Activated CD8-positive, alpha-beta memory T cell treated with anti-CD3 and anti-CD28 coated beads, Interleukin-2, amount 50 U/mL, for 24 hours (primary cell): ENCODE data around the gene PRKCA.

ENCODE experiments used
- DNase-seq: peaks from one replicate; pipeline ENCODE4 v3.0.0-alpha.2; 2020; ENCODE audit errors: extremely low read depth

The PRKCA gene

DNA sequence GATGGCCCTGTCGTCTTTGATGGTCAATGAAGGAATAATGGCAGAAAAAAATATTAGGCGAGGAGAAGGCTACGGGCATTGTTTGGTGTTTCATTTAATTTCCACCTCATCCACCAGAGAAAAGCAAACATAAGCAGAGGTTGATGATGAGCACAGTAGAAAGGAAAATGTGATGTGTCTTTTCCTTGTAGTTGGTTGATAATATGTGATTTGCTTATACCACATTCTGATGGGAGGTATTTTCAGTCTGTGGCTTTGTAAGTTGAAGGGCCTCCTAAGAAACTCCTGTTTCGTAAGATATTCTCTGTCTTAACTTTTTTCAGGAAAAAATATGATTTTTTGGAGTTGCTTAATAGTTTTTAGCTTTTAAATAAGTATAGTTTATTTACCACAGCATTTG, 215.7 kb downstream of the PRKCA start:
- no peak for DNase-seq

DNA sequence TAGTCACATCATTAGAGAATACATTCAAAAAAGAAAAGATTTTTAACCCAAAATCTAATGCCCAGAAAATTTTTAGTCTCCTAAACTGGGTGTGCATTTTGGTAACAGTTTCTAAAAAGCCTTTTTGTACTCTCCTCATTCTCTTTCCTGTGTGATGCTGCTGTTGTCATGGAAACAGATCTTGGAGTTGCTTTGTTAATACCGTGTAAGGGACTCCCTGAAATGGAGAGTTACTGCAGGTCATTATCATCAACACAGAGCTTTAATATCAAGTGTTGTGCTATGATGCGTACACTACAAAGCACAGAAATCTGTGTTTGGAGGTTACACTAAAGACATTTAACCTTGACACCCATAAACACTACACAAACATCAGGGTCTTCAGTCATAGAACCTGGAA, 216.3 kb downstream of the PRKCA start:
- no peak for DNase-seq

DNA sequence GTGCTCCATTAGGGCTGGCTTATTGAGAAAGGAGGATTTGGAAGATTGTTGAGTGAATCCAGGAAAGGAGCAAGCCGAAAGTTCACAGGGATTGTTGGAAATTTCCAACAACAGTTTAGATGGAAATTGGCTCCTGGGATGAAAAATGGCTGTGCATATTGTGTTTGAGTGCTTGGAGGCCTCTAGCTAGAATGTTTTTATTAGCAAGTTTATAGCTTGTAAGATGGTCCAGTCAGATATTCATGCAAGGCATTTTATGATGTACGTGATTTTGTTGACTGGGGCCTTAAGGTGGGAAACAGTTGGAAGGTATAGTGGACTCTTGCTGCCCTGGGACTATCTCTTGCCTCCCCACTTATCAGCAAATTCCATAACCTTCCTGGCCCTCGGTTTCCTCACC, 216.7 kb downstream of the PRKCA start:
- DNase-seq, result no peak

DNA sequence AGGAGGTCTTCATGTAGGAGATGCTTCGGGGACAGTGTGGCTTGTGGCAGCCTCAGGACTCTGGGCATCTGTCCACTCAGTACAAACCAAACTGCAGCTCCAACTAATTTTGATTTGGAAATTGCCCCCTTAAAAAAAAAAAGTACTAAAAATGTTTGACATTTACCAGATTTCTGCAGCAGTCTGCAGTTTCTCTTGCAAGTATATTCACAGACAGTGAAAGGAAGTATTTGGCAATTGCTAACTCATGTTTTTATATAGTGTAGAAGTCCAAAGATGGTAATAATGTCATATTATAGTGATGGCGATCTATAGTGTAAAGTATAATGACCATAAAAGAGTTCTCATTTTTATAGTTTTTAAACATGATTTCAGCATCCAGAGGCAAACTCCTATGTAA, 218.6 kb downstream of the PRKCA start:
- no peak for DNase-seq

DNA sequence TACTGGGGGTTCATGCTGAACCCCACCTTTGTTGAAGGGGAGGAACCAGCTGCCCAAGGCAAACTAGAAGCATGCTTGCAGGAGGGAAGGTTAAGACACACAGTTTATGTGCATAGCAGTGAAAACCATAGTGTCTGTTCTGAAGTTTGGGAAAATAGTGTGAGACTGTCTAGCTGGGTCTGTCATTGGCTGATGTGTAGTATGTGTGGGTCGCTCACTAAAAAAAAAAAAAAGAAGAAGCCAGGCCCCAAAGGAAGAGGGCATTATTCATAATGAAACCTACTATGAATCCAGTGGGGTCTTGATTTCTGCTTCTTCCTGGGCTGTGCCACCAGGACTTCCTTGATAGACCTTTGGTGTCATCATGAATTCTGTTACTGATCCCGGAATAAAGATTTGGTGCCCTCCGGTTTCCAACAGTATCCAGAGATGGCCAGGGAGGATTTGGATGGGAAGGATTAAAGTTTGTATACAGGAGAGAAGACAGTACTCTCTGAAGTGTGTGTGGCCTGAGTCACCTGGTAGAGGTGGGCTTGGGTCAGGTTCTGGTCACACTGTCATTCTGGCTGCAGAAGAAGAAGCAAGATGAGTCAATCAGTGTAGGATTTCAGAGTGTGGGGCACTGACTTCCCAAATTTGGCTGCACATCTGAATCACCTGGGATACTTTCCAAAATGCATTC, 220.3 kb downstream of the PRKCA start:
- no peak for DNase-seq

DNA sequence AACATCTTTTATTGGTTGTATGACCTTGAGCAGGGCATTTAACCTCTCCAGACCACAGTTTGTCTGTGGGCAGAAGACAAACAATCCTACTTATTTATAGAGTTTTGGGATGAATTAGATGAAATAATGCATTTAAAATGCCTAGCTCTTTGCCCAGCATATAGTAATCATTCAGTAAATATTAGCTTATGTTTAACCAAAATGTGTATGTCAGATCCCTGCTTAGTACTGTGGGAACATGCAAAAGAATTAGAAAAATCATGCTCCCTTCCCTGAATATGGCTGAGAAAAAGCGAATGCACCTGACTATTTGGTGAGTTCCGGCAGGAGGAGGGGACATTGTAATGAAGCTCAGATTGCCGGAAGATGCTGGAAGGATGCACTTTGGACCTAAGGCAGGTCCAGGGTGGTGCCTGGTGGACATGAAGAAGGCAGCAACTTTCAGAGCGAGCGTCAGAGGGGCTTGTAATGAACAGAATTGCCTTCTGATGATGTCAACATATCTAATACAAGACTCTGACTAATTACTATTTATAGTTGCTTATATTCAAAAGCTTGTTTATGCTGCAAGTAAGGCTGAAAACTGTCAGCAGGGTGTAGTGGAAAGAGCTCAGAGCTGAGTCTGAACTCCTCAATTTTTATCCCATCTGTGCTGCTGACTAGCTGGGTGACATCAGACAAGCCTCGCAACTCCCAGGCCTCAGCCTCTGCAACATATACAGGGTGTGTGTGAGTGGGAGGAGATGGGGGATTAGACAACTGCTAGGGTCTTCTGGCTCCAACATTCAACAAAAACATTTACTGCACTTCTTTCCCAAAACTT, 221.2 kb downstream of the PRKCA start:
- no peak for DNase-seq

DNA sequence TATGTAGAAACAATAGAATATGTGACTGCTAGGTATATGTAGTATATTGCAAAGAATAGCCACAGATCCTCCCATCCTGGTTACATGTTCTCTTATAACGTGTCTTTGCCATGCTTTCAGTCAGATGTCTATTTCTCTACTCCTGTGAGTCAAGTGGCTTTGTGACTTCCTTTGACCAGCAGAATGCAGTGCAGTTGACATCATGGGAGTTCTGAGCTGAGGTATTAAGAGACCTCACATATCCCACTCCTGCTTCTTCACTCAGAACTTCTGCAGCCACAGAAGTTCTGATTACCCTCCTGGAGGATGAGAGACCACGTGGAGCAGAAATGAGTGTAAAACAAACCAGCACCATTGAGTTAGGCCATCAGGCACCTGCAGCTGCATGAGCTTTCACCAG, 222.5 kb downstream of the PRKCA start:
- DNase-seq, result no peak

DNA sequence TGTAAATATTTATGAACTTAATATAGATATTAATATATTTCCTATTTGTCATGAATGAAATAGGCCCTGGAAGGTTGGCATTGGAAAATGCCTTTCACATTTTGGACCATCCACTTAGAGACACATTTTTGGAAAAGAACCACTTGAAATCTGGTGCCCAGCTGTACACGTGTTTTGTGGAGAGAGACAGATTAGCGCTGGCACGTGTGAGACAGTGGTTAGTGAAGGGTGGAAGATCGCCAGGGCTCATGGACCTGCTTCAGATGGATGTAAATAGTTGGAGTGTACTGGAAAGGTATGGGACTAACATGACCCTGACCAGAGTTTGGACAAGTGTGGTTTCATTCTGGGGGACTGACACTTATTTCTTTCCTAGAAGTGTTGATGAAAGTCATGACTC, 222.9 kb downstream of the PRKCA start:
- no peak for DNase-seq

DNA sequence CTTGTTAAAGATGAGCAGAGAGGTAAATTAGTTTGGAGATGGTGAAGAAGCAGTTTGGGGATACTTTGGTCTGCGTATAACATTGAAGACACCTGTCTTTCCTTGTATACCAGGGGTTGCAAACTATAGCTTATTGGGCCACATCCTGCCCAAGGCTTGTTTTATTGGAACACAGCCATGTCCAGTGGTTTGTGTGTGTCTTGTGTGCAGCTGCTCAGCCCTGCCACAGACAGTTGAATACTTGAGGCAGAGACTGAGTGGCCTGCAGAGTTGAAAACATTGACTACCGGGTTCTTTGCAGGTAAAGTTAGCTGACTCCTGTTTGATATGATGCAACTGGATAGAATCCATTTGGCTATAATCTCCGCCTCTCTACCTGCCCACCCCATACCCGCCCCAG, 224.4 kb downstream of the PRKCA start:
- DNase-seq, result no peak

DNA sequence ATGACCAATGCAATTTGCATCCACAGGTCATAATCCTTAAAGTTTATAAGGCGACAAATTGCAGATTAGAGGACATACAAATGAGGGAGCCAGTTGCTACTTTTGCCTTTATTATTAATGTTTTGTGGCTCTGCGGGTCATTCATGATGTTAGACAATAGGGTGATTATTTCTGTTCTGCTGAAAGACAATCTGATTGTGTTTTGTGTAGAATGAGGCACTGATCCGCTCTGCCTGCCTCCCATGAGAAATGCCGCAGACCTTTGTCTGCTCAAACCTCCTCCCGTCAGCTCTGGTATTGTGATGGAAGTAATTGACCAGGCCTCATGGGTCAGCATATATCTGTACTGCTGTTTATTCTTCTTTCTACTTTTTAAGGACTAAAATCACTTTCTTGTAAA, 224.9 kb downstream of the PRKCA start:
- no peak for DNase-seq

DNA sequence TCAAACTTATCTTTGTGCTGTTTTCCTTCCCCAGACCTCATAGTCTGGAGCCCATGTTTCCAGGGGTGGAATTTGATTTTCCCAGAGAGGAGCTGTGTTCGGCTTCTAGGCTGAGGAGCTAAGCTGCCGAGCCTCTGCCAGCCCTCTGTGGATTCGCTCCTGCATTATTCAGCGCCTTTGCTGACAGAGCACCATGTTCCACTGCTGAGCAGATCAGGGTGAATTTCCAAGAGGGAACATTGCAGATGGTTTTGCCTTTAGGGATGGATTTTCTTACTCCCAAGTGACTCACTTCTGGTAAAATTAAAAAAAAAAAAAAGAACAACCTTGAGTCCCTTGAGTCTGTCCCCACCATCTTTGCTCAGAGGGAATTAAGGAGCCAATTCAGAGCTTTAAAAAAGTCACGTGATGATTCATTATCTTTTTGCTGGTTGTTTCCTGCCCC, 229.5 kb downstream of the PRKCA start:
- DNase-seq, result no peak

DNA sequence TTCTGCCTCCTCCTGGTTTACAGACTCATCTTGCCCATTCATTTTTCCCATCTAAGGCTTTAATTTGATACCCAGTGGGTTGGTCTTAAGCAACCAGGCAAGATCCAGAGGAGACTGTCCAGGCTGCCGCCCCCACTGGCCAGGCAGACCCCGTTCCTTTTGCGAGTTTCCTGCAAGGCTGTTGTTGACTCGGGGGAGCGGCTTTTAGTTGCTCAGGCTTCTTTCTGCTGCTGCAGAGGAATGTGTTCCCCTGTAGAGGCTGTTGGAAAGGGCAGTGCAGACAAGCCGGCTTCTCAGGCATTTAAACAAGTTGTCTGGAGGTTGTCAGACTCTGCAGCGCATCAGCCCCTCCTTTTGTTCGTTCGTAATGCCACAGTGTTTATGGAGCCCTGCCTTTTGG, 231.2 kb downstream of the PRKCA start:
- DNase-seq, result no peak

DNA sequence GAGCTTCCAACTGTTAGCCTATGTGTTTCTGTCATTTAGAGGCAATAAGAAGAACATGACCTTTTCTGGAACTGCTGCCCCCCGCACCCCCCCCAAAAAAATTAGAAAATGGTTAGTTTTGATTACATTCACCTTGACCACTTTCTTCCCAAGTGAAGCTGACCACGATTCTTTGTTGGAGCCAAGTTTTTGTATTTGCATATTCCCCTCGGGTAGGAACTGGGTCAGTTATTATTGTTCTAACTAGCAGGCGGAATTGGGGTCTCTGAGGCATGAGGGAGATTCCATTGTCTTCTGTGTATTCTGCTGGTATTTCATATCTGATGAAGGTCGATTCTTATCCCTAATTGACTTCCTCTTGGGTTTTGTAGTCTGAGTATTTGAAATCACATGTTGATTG, 231.6 kb downstream of the PRKCA start:
- no peak for DNase-seq

DNA sequence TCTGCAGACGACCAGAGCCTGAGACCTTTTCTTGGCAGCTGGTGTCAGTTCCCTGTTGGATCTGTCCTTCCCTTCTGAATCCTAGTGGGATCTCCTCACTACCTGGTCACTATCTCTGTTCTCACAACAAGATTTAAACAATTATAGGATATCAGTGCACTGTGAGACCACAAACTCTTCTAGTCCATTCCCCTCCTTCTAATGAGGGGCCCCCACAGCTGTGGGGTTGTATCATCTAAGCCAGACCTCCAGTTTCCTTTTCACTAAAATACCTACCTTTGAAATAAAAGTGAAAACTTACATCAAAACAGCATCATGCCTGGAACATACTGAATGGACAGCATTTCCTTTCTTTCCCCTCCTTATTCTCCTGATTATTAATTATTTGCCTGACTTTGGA, 233.2 kb downstream of the PRKCA start:
- no peak for DNase-seq

DNA sequence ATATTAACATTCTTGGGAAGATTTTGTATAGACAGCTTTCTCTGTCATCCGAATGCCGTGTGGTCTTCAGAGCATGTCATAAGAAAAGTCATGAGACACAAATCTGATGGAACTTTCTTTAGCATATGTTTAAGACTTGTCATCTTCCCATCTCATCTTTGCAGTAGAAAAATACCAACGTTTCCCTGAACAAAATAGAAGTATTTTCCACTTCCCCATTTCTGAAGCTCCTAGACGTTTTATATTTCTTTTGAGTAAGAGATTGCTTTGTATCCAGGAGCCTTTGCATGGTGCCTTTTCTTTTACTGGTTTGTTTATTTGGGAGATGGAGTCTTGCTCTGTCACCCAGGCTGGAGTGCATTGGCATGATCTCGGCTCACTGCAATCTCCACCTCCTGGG, 235.1 kb downstream of the PRKCA start:
- no peak for DNase-seq

DNA sequence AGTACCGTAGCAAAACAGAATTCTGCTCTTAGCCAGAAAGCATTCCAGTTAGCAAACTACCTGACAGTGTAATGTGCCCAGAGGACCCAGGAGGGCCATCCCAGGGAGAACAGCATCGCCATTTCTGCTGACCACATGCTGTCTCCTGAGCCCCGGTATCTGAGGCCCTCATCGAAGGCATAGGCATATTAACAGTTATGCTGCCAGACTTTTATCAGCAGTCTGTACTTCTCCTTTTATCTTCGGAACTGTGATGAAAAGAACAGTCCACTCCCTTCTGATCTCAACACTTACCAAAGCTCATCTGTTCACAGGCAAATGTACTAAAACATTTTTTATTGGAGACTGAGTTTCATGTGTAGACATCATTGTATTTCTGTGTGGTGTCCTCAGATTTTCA, 236.4 kb downstream of the PRKCA start:
- no peak for DNase-seq

DNA sequence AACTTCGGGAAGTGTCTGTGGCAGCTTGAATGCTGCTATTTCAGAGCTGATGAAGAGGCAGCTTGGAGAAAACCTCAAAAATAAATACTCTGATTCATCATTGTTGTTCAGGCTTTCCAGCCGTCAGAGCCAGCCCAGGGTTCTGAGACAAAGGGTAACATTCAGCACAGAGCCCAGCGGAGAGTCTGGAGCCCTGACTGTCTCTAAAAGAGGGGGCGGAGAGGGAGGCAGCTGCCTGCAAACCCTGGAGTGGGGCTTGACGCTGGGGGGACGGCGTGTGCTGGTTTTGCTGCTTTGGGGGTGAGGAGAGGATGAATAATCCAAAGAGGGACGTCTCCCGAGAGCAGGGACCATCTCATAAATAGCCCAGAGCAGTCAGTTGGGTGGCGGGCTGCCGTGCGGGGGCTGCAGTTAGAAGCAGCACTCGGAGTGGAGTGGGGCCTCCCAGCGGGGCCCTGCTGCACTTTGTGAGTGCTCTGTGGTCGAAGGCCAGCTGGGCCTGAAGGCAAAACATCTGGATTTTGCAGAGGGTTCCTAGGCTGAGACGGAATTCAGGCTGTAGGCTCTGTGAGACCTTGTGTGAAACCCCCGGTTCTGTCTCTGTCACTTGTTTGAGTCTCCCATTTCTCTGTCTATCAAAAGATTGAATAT, 237.8 kb downstream of the PRKCA start:
- no peak for DNase-seq

DNA sequence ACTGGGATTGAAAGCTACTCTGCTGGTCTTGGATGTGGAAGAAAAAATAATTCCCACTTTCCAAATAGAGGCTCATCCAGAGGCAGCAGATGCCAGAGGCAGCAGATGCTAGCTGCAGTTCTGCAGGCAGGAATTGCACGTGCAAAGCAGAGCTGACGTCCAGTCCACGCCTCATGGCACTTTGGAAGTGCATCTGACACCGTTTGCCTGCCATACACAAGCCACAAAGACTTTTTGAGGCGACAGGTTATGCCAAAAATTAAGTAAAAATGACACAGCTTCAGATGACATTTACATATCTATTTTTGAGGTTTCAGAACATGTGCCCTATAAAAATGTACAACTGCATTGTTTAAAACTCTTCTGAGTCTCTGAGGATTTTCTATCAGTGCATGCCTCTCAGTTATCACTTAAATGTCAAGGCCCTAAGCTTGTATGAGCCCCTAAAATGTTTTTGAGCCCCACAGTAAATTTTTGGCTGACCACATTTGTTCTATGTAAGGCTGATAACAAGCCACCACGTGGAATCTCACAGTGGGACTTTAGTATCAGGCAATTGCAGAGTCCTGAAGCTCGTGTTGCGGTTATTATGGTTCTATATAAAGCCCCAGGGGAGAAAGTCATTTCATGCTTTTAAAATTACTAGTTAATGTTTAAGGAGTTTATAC, 239.2 kb downstream of the PRKCA start:
- no peak for DNase-seq

DNA sequence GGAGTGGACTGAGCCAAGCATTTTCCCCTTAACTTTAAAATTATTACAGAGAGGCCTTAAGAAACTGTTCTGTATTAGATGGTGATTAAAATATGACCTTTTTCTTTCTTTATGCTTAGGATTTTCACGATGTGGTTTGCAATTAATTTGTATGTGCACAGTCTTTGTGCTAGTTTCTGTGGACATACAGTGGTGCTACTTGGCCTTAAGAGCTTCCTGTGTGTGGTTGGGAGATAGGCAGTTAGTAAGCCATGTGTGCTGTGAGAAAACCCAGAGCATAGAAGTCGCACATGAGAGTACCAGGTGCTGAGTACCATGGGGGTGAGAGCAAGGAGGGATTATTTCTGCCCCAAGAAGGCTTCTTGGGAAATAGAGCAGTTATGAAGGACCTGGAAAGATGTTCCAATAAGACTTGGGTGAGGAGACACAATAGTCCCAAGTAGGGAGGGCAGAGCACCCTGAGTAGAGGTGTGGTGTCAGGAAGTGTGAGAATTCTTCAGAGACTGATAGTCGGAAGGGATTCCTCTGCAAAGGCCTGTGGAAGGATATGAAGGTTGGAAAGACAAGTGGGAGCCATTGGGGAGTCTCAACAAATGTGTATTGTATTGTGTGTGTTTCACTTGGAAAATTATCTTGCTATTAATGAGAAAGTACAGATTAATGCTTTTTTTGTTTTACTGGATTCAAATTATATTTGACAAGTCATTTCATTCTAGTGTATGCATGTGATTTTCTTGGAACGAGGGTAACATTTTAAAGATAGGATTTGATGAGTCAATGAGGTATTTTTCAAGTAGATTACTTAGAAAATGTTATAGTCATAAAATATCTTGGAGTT, 239.9 kb downstream of the PRKCA start:
- no peak for DNase-seq

DNA sequence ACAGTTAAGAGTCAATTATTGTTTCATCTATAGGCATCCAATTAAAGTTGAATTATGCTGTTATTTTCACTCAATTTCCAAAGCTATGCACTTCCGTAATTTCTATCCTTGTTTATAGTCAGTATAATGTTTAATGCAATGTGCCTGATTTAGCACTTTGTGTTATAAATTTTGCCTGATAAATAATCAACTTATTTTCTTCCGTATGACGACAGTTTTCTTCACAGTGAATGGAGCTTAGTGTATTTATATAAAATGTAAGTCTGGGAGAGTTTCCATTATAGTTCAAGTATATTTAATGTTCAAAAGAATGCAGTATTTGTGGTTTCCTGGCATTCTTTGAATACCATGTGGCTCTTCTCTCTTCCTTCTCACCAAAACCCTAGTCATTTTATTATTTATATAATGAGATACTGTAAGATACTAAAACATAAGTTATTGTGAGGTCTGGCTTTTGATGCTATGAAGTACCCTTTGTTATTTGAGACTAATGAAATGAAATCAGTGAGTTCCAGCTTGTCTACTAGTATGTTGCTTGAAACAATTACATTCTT, 240.6 kb downstream of the PRKCA start:
- DNase-seq, result no peak

DNA sequence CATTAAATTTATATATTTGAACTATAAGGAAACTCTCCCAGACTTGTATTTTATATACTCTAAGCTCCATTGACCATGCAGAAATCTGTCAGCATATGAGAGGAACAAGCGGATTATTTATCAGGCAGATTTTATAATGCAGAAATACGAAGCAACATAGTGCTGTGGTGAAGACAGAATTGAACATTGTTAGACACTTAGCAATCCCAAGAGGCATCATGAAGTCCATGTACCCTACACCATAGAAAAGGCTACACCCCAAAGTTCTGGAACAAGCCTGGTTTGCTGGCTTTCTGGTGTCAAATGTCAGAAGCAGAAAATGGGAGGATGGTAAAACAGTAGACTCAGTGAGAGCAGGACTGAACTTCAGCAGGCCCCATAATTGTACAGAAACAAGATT, 241.1 kb downstream of the PRKCA start:
- DNase-seq, result no peak
